Mononuclear cell (primary cell): ENCODE measurements around the gene ARL11. TPM values are rescaled to one million over a fixed set of nuclear protein-coding genes. Genes with fewer than 3 reads are reported as not detected.

ENCODE experiments used
- H3K27me3 ChIP-seq: 2 replicates; pipeline ENCODE4 v1.6.0; 2011; ENCODE audit warnings: low read length, control low read depth; ENCODE audit not compliant: insufficient read depth
- H3K4me1 ChIP-seq: 2 replicates; pipeline ENCODE4 v1.5.1; 2011; ENCODE audit warnings: mild to moderate bottlenecking, low read length, control low read depth; ENCODE audit not compliant: insufficient read depth
- H3K4me3 ChIP-seq: 2 replicates; pipeline ENCODE4 v1.5.1; 2011; ENCODE audit warnings: mild to moderate bottlenecking, low read length, moderate library complexity
- H3K9me3 ChIP-seq: 2 replicates; pipeline ENCODE4 v1.5.1; 2011; ENCODE audit warnings: low read depth, mild to moderate bottlenecking, control low read depth, low read length
- total RNA-seq: library from RNA; depleted of rRNA; stranded (reverse); fragments of >200 nt; gene quantifications from one replicate; pipeline ENCODE4 v1.2.3, GENCODE V29; 2012

Gene ARL11
- total RNA-seq, 1 donor = 1.3 TPM

GRCh38 chr13:49629947-49630346, 1.6 kb downstream of the ARL11 start:
- Histone ChIP-seq H3K27me3 (no peaks in the 10 kb centered on the region), H3K4me3 (peak overlapping the region; percentile 87), H3K9me3 (no peaks in the 10 kb centered on the region), H3K4me1 (peaks cover 75% of the 10 kb centered on the region)

DNA sequence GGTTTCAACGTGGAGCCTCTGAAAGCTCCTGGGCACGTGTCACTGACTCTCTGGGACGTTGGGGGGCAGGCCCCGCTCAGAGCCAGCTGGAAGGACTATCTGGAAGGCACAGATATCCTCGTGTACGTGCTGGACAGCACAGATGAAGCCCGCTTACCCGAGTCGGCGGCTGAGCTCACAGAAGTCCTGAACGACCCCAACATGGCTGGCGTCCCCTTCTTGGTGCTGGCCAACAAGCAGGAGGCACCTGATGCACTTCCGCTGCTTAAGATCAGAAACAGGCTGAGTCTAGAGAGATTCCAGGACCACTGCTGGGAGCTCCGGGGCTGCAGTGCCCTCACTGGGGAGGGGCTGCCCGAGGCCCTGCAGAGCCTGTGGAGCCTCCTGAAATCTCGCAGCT, 2.3 kb downstream of the ARL11 start:
- H3K27me3 ChIP-seq = no peaks in the 10 kb centered on the region
- H3K4me3 ChIP-seq = no peak overlapping the region
- peaks cover 81% of the 10 kb centered on the region for H3K4me1 ChIP-seq
- H3K9me3 ChIP-seq = no peaks in the 10 kb centered on the region

DNA sequence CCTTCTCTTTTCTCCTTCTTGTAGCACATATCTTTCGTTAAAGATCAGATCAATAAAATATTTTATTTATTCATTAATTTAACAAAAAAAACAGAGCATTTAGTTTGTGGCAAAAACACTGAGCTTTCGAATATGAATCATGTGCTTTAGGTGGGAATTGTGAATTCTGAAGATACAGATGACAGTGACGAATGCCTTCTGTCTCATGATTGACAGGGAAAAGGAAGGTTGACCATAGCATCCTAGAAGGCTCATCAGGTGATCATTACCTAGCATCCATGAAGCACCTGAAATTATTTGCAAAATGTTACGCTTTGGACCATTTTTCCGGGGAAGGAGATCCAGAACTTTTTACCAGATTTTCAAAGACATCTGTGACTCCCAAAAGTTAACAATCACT, 3.8 kb downstream of the ARL11 start:
- H3K27me3 ChIP-seq = no peaks in the 10 kb centered on the region
- no peak overlapping the region for H3K4me3 ChIP-seq
- H3K4me1 ChIP-seq = peaks cover 91% of the 10 kb centered on the region
- H3K9me3 ChIP-seq = no peaks in the 10 kb centered on the region

GRCh38 chr13:49633710-49634109, 5.4 kb downstream of the ARL11 start:
- Histone ChIP-seq H3K9me3 (no peaks in the 10 kb centered on the region), H3K4me1 (peaks cover 84% of the 10 kb centered on the region), H3K27me3 (no peaks in the 10 kb centered on the region), H3K4me3 (no peak overlapping the region)

GRCh38 chr13:49635599-49636433, 7.5 kb downstream of the ARL11 start:
- Histone ChIP-seq H3K27me3 (no peaks in the 10 kb centered on the region), H3K9me3 (no peaks in the 10 kb centered on the region), H3K4me1 (peaks cover 75% of the 10 kb centered on the region), H3K4me3 (peak overlapping the region; percentile 39)

GRCh38 chr13:49636705-49637104, 8.4 kb downstream of the ARL11 start:
- Histone ChIP-seq H3K9me3 (no peaks in the 10 kb centered on the region), H3K27me3 (no peaks in the 10 kb centered on the region), H3K4me1 (peaks cover 75% of the 10 kb centered on the region), H3K4me3 (no peak overlapping the region)

- H3K4me1 ChIP-seq = peaks cover 77% of the 10 kb centered on the region
- no peaks in the 10 kb centered on the region for H3K9me3 ChIP-seq
- no peaks in the 10 kb centered on the region for H3K27me3 ChIP-seq
- no peak overlapping the region for H3K4me3 ChIP-seq
Measured at GRCh38 chr13:49638030-49638743, 9.9 kb downstream of the ARL11 start.

- Histone ChIP-seq H3K4me1 (peaks cover 77% of the 10 kb centered on the region), H3K4me3 (no peak overlapping the region), H3K9me3 (no peaks in the 10 kb centered on the region), H3K27me3 (no peaks in the 10 kb centered on the region)
Measured at GRCh38 chr13:49638744-49639072, 10.4 kb downstream of the ARL11 start.

GRCh38 chr13:49641801-49642291, 13.5 kb downstream of the ARL11 start:
- Histone ChIP-seq H3K9me3 (no peaks in the 10 kb centered on the region), H3K4me3 (peak overlapping the region; percentile 15), H3K4me1 (peaks cover 77% of the 10 kb centered on the region)

GRCh38 chr13:49643035-49643646, 14.8 kb downstream of the ARL11 start:
- Histone ChIP-seq H3K4me3 (peak overlapping the region; percentile 38), H3K4me1 (peaks cover 72% of the 10 kb centered on the region), H3K9me3 (no peaks in the 10 kb centered on the region), H3K27me3 (no peaks in the 10 kb centered on the region)

More at GRCh38 chr13:49641801-49642291, 13.5 kb downstream of the ARL11 start:
- no peaks in the 10 kb centered on the region for H3K27me3 ChIP-seq

- H3K9me3 ChIP-seq = no peaks in the 10 kb centered on the region
- H3K27me3 ChIP-seq = no peaks in the 10 kb centered on the region
- H3K4me3 ChIP-seq = no peak overlapping the region
- peaks cover 63% of the 10 kb centered on the region for H3K4me1 ChIP-seq
Measured at GRCh38 chr13:49645451-49645850, 17.1 kb downstream of the ARL11 start.

GRCh38 chr13:49646688-49647087, 18.4 kb downstream of the ARL11 start:
- H3K4me1 ChIP-seq = peaks cover 51% of the 10 kb centered on the region
- H3K27me3 ChIP-seq = no peaks in the 10 kb centered on the region
- H3K4me3 ChIP-seq = no peak overlapping the region
- no peaks in the 10 kb centered on the region for H3K9me3 ChIP-seq

DNA sequence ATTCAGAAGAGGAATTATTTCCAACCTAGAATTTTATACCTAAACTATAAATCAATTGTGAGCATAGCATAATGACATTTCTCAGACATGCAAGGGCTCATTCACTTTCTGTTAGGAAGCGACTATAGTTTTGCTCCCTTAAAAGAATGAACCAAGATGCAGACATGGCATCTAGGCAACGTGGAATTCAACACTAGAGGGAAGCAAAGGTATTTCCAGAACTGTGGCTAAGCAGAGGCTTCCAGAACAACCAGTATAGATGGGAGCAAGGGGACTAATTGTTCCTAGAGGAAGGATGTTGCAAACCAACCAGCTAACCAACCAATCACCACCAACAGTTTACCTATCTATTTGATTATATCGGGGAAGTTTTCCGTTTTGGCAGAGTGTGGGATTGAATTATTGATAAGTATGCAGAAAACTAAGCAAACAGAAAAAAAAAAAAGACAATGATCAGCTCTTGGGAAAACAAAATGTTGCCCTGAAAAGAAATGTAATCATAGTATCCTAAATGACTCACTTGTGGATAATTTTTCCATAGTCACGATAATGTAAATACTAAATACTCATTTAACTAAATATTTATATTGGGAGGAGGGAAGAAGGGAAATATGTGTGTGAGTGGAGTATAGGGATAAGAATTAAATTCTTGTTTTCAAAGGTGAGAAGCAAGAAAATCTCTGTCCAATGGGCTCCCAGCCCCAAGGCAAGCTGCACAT, 21.1 kb downstream of the ARL11 start:
- H3K9me3 ChIP-seq = no peaks in the 10 kb centered on the region
- H3K4me3 ChIP-seq = no peak overlapping the region

GRCh38 chr13:49649963-49650312, 21.6 kb downstream of the ARL11 start:
- Histone ChIP-seq H3K9me3 (no peaks in the 10 kb centered on the region), H3K4me1 (peaks cover 20% of the 10 kb centered on the region), H3K27me3 (no peaks in the 10 kb centered on the region), H3K4me3 (no peak overlapping the region)

More for the DNA sequence above, 21.1 kb downstream of the ARL11 start:
- Histone ChIP-seq H3K27me3 (no peaks in the 10 kb centered on the region), H3K4me1 (peaks cover 25% of the 10 kb centered on the region)
